HCT116 (cell line): ENCODE results near the gene HSF2BP.

ENCODE experiments used
- CEBPB ChIP-seq: IDR thresholded peaks from 2 replicates; pipeline ENCODE4 v1.6.1; 2012; ENCODE audit warnings: low read depth
- ELF1 ChIP-seq: IDR thresholded peaks from 2 replicates; pipeline ENCODE4 v1.6.1; 2012; ENCODE audit warnings: low read depth, borderline replicate concordance
- EZH2phosphoT487 ChIP-seq: fragments of 200-600 bp; IDR thresholded peaks from 2 replicates; pipeline ENCODE4 v1.6.1; 2018; ENCODE audit warnings: antibody characterized with exemption, borderline replicate concordance
- JUND ChIP-seq: IDR thresholded peaks from 2 replicates; pipeline ENCODE4 v1.6.1; 2012
- POLR2A ChIP-seq: IDR thresholded peaks from 2 replicates; pipeline ENCODE4 v1.7.0; 2011; ENCODE audit warnings: borderline replicate concordance; ENCODE audit not compliant: insufficient read depth, insufficient read length; ENCODE audit errors: extremely low read depth
- POLR2AphosphoS5 ChIP-seq: IDR thresholded peaks from 2 replicates; pipeline ENCODE4 v1.6.1; 2011; ENCODE audit warnings: mild to moderate bottlenecking, low read depth, low read length, moderate library complexity
- RAD21 ChIP-seq: IDR thresholded peaks from 2 replicates; pipeline ENCODE4 v1.6.1; 2012; ENCODE audit warnings: low read depth, mild to moderate bottlenecking
- SIN3A ChIP-seq: IDR thresholded peaks from 2 replicates; pipeline ENCODE4 v1.6.1; 2012; ENCODE audit warnings: low read depth
- SP1 ChIP-seq: IDR thresholded peaks from 2 replicates; pipeline ENCODE4 v1.6.1; 2012; ENCODE audit warnings: low read depth
- TF ChIP-seq, protein P1 (sequence below): IDR thresholded peaks from 2 replicates; pipeline ENCODE4 v1.6.1; 2012
- TF ChIP-seq, protein P2 (sequence below), 3 experiments: fragments of 200-600 bp in 1 of 3; sonication (generic) in 1 of 3; IDR thresholded peaks in 2 of 3; conservative IDR thresholded peaks in 1 of 3; 2 replicates each; pipeline ENCODE4 v1.5.1; 2012 to 2017; ENCODE audit warnings: low read depth in 2 of 3, low read length in 2 of 3, antibody characterized with exemption in 1 of 3, borderline replicate concordance in 1 of 3, control low read depth in 1 of 3, mild to moderate bottlenecking in 1 of 3, mixed read lengths in 1 of 3, mixed run types in 1 of 3, moderate library complexity in 1 of 3; ENCODE audit not compliant: insufficient read depth in 1 of 3
- TF ChIP-seq, protein P3 (sequence below): IDR thresholded peaks from 2 replicates; pipeline ENCODE4 v1.6.1; 2012; ENCODE audit warnings: low read depth
- TF ChIP-seq, protein P4 (sequence below): IDR thresholded peaks from 2 replicates; pipeline ENCODE4 v1.6.1; 2012

DNA sequence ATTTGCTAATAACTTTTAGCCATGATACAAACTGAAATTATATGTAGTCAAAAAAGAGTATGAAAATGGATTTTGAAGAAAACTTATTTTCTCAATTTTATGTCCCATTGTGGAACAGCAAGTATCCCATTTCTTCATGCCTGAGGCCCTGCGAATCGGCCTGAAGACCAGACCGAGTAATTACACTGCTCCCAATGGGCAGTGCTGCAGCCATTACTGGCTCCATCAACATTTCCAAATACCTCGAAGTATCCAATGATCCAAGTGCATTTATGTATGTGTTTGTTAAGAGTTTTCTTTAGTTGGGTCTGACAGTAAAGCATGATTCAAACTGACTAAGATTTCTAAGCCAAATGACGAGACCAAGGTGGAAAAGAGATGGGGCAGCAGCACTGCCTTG is 44.4 kb downstream of the HSF2BP start:
- TF ChIP-seq, protein P1, sequence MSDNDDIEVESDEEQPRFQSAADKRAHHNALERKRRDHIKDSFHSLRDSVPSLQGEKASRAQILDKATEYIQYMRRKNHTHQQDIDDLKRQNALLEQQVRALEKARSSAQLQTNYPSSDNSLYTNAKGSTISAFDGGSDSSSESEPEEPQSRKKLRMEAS: no peak
- TF ChIP-seq, protein P2, sequence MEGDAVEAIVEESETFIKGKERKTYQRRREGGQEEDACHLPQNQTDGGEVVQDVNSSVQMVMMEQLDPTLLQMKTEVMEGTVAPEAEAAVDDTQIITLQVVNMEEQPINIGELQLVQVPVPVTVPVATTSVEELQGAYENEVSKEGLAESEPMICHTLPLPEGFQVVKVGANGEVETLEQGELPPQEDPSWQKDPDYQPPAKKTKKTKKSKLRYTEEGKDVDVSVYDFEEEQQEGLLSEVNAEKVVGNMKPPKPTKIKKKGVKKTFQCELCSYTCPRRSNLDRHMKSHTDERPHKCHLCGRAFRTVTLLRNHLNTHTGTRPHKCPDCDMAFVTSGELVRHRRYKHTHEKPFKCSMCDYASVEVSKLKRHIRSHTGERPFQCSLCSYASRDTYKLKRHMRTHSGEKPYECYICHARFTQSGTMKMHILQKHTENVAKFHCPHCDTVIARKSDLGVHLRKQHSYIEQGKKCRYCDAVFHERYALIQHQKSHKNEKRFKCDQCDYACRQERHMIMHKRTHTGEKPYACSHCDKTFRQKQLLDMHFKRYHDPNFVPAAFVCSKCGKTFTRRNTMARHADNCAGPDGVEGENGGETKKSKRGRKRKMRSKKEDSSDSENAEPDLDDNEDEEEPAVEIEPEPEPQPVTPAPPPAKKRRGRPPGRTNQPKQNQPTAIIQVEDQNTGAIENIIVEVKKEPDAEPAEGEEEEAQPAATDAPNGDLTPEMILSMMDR (IDR thresholded peaks at IDR 0.05 in 2 of 3, conservative IDR thresholded peaks at IDR 0.05 in 1 of 3; ENCODE audit: borderline replicate concordance in 1 of 3, insufficient read depth in 1 of 3, low read depth in 2 of 3, low read length in 2 of 3): no peak
- TF ChIP-seq, protein P3, sequence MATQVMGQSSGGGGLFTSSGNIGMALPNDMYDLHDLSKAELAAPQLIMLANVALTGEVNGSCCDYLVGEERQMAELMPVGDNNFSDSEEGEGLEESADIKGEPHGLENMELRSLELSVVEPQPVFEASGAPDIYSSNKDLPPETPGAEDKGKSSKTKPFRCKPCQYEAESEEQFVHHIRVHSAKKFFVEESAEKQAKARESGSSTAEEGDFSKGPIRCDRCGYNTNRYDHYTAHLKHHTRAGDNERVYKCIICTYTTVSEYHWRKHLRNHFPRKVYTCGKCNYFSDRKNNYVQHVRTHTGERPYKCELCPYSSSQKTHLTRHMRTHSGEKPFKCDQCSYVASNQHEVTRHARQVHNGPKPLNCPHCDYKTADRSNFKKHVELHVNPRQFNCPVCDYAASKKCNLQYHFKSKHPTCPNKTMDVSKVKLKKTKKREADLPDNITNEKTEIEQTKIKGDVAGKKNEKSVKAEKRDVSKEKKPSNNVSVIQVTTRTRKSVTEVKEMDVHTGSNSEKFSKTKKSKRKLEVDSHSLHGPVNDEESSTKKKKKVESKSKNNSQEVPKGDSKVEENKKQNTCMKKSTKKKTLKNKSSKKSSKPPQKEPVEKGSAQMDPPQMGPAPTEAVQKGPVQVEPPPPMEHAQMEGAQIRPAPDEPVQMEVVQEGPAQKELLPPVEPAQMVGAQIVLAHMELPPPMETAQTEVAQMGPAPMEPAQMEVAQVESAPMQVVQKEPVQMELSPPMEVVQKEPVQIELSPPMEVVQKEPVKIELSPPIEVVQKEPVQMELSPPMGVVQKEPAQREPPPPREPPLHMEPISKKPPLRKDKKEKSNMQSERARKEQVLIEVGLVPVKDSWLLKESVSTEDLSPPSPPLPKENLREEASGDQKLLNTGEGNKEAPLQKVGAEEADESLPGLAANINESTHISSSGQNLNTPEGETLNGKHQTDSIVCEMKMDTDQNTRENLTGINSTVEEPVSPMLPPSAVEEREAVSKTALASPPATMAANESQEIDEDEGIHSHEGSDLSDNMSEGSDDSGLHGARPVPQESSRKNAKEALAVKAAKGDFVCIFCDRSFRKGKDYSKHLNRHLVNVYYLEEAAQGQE: no peak
- no peak for TF ChIP-seq CEBPB
- no peak for TF ChIP-seq SIN3A
- no peak for TF ChIP-seq POLR2A
- TF ChIP-seq, protein P4, sequence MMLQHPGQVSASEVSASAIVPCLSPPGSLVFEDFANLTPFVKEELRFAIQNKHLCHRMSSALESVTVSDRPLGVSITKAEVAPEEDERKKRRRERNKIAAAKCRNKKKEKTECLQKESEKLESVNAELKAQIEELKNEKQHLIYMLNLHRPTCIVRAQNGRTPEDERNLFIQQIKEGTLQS: no peak
- no peak for TF ChIP-seq POLR2AphosphoS5
- TF ChIP-seq RAD21: no peak
- no peak for TF ChIP-seq ELF1
- no peak for TF ChIP-seq EZH2phosphoT487
- no peak for TF ChIP-seq JUND
- no peak for TF ChIP-seq SP1
